ENCODE measurements around the gene CALR3. TPM values are rescaled to one million over a fixed set of nuclear protein-coding genes. Genes with fewer than 3 reads are reported as not detected.
"Not testable (repeated sequence)": the region's sequence is repeated elsewhere in the genome, so short reads cannot be mapped to it uniquely, and the experiment has no call there.

The CALR3 gene
- total RNA-seq (not detected), polyA plus RNA-seq (not detected), total RNA-seq (not detected)

- H3K4me3 Mint-ChIP-seq, result peak within 1 kb of the TSS; percentile 86 to 98 (median 94)
- intact Hi-C loops (cut with micrococcal nuclease), result loop anchor here (1.0 to 10.0 kb wide), 12 partner anchors 24 to 1117 kb away; partner anchors contain the start of genes CHERP (in 2 of the 2), DDA1 (in 2 of the 2), MED26 (in 2 of the 2) and MRPL34 (in 2 of the 2)
- H3K27me3 Mint-ChIP-seq, result no peaks in the 10 kb centered on the region
- peaks cover 0 to 4% (median 2%) of the 10 kb centered on the region in 5 donors for H3K36me3 Mint-ChIP-seq
- ChIA-PET CTCF (interaction anchor here (0.6 kb wide), 1 partner anchor 418 kb away, joined by 5 read pairs; no protein-coding TSS in a partner anchor), POLR2A (interaction anchor here (0.6 to 1.7 kb wide), 8 partner anchors 24 to 903 kb away, joined by 3 to 6 read pairs (median 3); no protein-coding TSS in a partner anchor)
- Histone ChIP-seq H3K27ac (ENCODE audit: low read depth, low read length) (peak within 1 kb of the TSS; percentile 72), H3K4me1 (ENCODE audit: control insufficient read depth in 2 of 2, insufficient read depth in 2 of 2, low read length in 2 of 2) (peaks cover 0 to 4% of the 10 kb centered on the region in 2 donors), H3K36me3 (ENCODE audit: control insufficient read depth in 2 of 3, insufficient read depth in 3 of 3, low read length in 3 of 3) (no peaks in the 10 kb centered on the region), H3K27me3 (ENCODE audit: control insufficient read depth in 2 of 2, insufficient read depth in 2 of 2, low read length in 2 of 2) (no peaks in the 10 kb centered on the region), H3K9me3 (ENCODE audit: control insufficient read depth in 2 of 3, low read length in 3 of 3) (no peaks in the 10 kb centered on the region), H3K4me3 (ENCODE audit: low read length) (peak within 1 kb of the TSS; percentile 90)
- DNase-seq, result peak; percentile 84 to 97 (median 96)
- H3K27ac Mint-ChIP-seq, result peak within 1 kb of the TSS; percentile 74 to 98 (median 87)
- no peaks in the 10 kb centered on the region for H3K9me3 Mint-ChIP-seq
- peaks cover 10 to 23% (median 19%) of the 10 kb centered on the region in 7 donors for H3K4me1 Mint-ChIP-seq
- peak; percentile 99 for ATAC-seq
These were observed at the start of gene CALR3, which contains the start of gene C19orf44 for GRCh38 chr19:16495982-16496612. CALR3 (minus strand) TSS chr19:16496167; CDS start chr19:16496129, 38 bp downstream. C19orf44 (plus strand) TSS chr19:16496394; CDS start chr19:16500793, 4,399 bp downstream.

- intact Hi-C loops (cut with micrococcal nuclease), result loop anchor here (5.0 kb wide), 2 partner anchors 72 to 683 kb away; partner anchors contain the start of genes EPS15L1 (in 1 of the 2) and OCEL1 (in 1 of the 2)
- Mint-ChIP-seq H3K27me3 (no peaks in the 10 kb centered on the region), H3K9me3 (no peaks in the 10 kb centered on the region), H3K36me3 (peaks cover 0 to 16% (median 8%) of the 10 kb centered on the region in 5 donors), H3K4me1 (peaks cover 27 to 46% (median 34%) of the 10 kb centered on the region in 7 donors), H3K27ac (peak overlapping the region in 7 of 9 donors; percentile 14 to 80 (median 62)), H3K4me3 (peak overlapping the region; percentile 22 to 91 (median 58))
- ATAC-seq (no peak), DNase-seq (no peak)
- CTCF ChIA-PET, result no interaction called here
- POLR2A ChIA-PET, result interaction anchor here (0.8 to 1.7 kb wide), 2 partner anchors 10 to 17 kb away, joined by 3 to 8 read pairs; no protein-coding TSS in a partner anchor
- Histone ChIP-seq H3K27me3 (ENCODE audit: control insufficient read depth in 2 of 2, insufficient read depth in 2 of 2, low read length in 2 of 2) (no peaks in the 10 kb centered on the region), H3K4me3 (ENCODE audit: low read length) (no peak overlapping the region), H3K27ac (ENCODE audit: low read depth, low read length) (no peak overlapping the region), H3K36me3 (ENCODE audit: control insufficient read depth in 2 of 3, insufficient read depth in 3 of 3, low read length in 3 of 3) (peaks cover 0 to 10% (median 0%) of the 10 kb centered on the region in 3 experiments), H3K4me1 (ENCODE audit: control insufficient read depth in 2 of 2, insufficient read depth in 2 of 2, low read length in 2 of 2) (peaks cover 25 to 35% of the 10 kb centered on the region in 2 donors), H3K9me3 (ENCODE audit: control insufficient read depth in 2 of 3, low read length in 3 of 3) (no peaks in the 10 kb centered on the region)
These were observed 48.7 kb upstream of the CALR3 start for GRCh38 chr19:16544473-16545231.

- H3K27me3 ChIP-seq (ENCODE audit: control insufficient read depth in 2 of 2, insufficient read depth in 2 of 2, low read length in 2 of 2); ATAC-seq; H3K27ac ChIP-seq (ENCODE audit: low read depth, low read length); H3K4me3 ChIP-seq (ENCODE audit: low read length); H3K27me3 Mint-ChIP-seq; H3K9me3 Mint-ChIP-seq; DNase-seq; H3K9me3 ChIP-seq (ENCODE audit: control insufficient read depth in 2 of 3, low read length in 3 of 3): not testable (repeated sequence)
- intact Hi-C loops (cut with micrococcal nuclease), result loop anchor here (5.0 kb wide), 2 partner anchors 71 to 684 kb away; partner anchors contain the start of genes EPS15L1 (in 1 of the 2) and OCEL1 (in 1 of the 2)
- ChIA-PET CTCF (interaction anchor here (0.6 to 0.9 kb wide), 2 partner anchors 20 to 44 kb away, joined by 3 read pairs; no protein-coding TSS in a partner anchor), POLR2A (interaction anchor here (1.2 to 3.8 kb wide), 3 partner anchors 18 to 41 kb away, joined by 7 to 27 read pairs (median 11); partner anchors contain the start of gene SLC35E1)
- Histone ChIP-seq H3K36me3 (ENCODE audit: control insufficient read depth in 2 of 3, insufficient read depth in 3 of 3, low read length in 3 of 3) (peaks cover 0 to 15% (median 0%) of the 10 kb centered on the region in 3 experiments), H3K4me1 (ENCODE audit: control insufficient read depth in 2 of 2, insufficient read depth in 2 of 2, low read length in 2 of 2) (peaks cover 25 to 39% of the 10 kb centered on the region in 2 donors)
- Mint-ChIP-seq H3K4me1 (peaks cover 33 to 55% (median 40%) of the 10 kb centered on the region in 7 donors), H3K27ac (peak overlapping the region in 8 of 9 donors; percentile 65 to 97 (median 92)), H3K36me3 (peaks cover 0 to 21% (median 8%) of the 10 kb centered on the region in 5 donors), H3K4me3 (peak overlapping the region; percentile 90 to 99 (median 92))
These were observed 47.8 kb upstream of the CALR3 start for GRCh38 chr19:16543734-16544133.

GRCh38 chr19:16542910-16543472 is 47.0 kb upstream of the CALR3 start:
- Histone ChIP-seq H3K9me3 (ENCODE audit: control insufficient read depth in 2 of 3, low read length in 3 of 3) (no peaks in the 10 kb centered on the region), H3K27me3 (ENCODE audit: control insufficient read depth in 2 of 2, insufficient read depth in 2 of 2, low read length in 2 of 2) (no peaks in the 10 kb centered on the region), H3K27ac (ENCODE audit: low read depth, low read length) (peak overlapping the region; percentile 91), H3K4me3 (ENCODE audit: low read length) (peak overlapping the region; percentile 90), H3K4me1 (ENCODE audit: control insufficient read depth in 2 of 2, insufficient read depth in 2 of 2, low read length in 2 of 2) (peaks cover 25 to 39% of the 10 kb centered on the region in 2 donors), H3K36me3 (ENCODE audit: control insufficient read depth in 2 of 3, insufficient read depth in 3 of 3, low read length in 3 of 3) (peaks cover 0 to 23% (median 0%) of the 10 kb centered on the region in 3 experiments)
- ATAC-seq (no peak), DNase-seq (no peak)
- H3K27me3 Mint-ChIP-seq, result no peaks in the 10 kb centered on the region
- ChIA-PET POLR2A (interaction anchor here (0.9 to 3.8 kb wide), 9 partner anchors 18 to 86 kb away, joined by 3 to 27 read pairs (median 6); partner anchors contain the start of genes MED26 and SLC35E1), CTCF (interaction anchor here (0.6 to 0.9 kb wide), 2 partner anchors 20 to 116 kb away, joined by 3 to 5 read pairs; no protein-coding TSS in a partner anchor)
- peak overlapping the region; percentile 81 to 97 (median 93) for H3K27ac Mint-ChIP-seq
- H3K4me1 Mint-ChIP-seq, result peaks cover 40 to 62% (median 48%) of the 10 kb centered on the region in 7 donors
- H3K9me3 Mint-ChIP-seq, result no peaks in the 10 kb centered on the region
- peak overlapping the region; percentile 90 to 99 (median 92) for H3K4me3 Mint-ChIP-seq
- intact Hi-C loops (cut with micrococcal nuclease), result loop anchor here (1.0 to 5.0 kb wide), 10 partner anchors 23 to 684 kb away; partner anchors contain the start of genes C19orf44 (in 2 of the 2), CALR3 (in 2 of the 2), MED26 (in 2 of the 2) and SLC35E1 (in 2 of the 2)
- H3K36me3 Mint-ChIP-seq, result peaks cover 0 to 27% (median 8%) of the 10 kb centered on the region in 5 donors

- peaks cover 25 to 39% of the 10 kb centered on the region in 2 donors for H3K4me1 ChIP-seq (ENCODE audit: control insufficient read depth in 2 of 2, insufficient read depth in 2 of 2, low read length in 2 of 2)
These were observed 46.3 kb upstream of the CALR3 start, which contains the start of gene CHERP for GRCh38 chr19:16542045-16542909. CHERP (minus strand) TSS chr19:16542437; CDS start chr19:16542378, 59 bp downstream.

More at GRCh38 chr19:16542045-16542909, 46.3 kb upstream of the CALR3 start, which contains the start of gene CHERP:
- Histone ChIP-seq H3K27ac (ENCODE audit: low read depth, low read length) (peak within 1 kb of the TSS; percentile 91), H3K27me3 (ENCODE audit: control insufficient read depth in 2 of 2, insufficient read depth in 2 of 2, low read length in 2 of 2) (no peaks in the 10 kb centered on the region), H3K36me3 (ENCODE audit: control insufficient read depth in 2 of 3, insufficient read depth in 3 of 3, low read length in 3 of 3) (peaks cover 0 to 30% (median 0%) of the 10 kb centered on the region in 3 experiments), H3K4me3 (ENCODE audit: low read length) (peak within 1 kb of the TSS; percentile 90), H3K9me3 (ENCODE audit: control insufficient read depth in 2 of 3, low read length in 3 of 3) (no peaks in the 10 kb centered on the region)
- Mint-ChIP-seq H3K27ac (peak within 1 kb of the TSS; percentile 81 to 97 (median 93)), H3K9me3 (no peaks in the 10 kb centered on the region), H3K27me3 (no peaks in the 10 kb centered on the region), H3K36me3 (peaks cover 0 to 32% (median 8%) of the 10 kb centered on the region in 5 donors), H3K4me1 (peaks cover 44 to 69% (median 55%) of the 10 kb centered on the region in 7 donors), H3K4me3 (peak within 1 kb of the TSS; percentile 90 to 99 (median 92))
- DNase-seq, result peak; percentile 90 to 96 (median 93)
- intact Hi-C loops (cut with micrococcal nuclease), result loop anchor here (1.0 to 5.0 kb wide), 10 partner anchors 24 to 685 kb away; partner anchors contain the start of genes C19orf44 (in 2 of the 2), CALR3 (in 2 of the 2), MED26 (in 2 of the 2) and SLC35E1 (in 2 of the 2)
- POLR2A ChIA-PET, result interaction anchor here (0.6 to 3.8 kb wide), 14 partner anchors 19 to 88 kb away, joined by 3 to 27 read pairs (median 4); partner anchors contain the start of genes MED26 and SLC35E1
- peak; percentile 95 for ATAC-seq
- CTCF ChIA-PET, result interaction anchor here (0.6 kb wide), 1 partner anchor 117 kb away, joined by 5 read pairs; no protein-coding TSS in a partner anchor
